Measurements from ENCODE around the gene NCF1.
"Not testable (repeated sequence)": the region's sequence is repeated elsewhere in the genome, so short reads cannot be mapped to it uniquely, and the experiment has no call there.

The NCF1 gene

DNA sequence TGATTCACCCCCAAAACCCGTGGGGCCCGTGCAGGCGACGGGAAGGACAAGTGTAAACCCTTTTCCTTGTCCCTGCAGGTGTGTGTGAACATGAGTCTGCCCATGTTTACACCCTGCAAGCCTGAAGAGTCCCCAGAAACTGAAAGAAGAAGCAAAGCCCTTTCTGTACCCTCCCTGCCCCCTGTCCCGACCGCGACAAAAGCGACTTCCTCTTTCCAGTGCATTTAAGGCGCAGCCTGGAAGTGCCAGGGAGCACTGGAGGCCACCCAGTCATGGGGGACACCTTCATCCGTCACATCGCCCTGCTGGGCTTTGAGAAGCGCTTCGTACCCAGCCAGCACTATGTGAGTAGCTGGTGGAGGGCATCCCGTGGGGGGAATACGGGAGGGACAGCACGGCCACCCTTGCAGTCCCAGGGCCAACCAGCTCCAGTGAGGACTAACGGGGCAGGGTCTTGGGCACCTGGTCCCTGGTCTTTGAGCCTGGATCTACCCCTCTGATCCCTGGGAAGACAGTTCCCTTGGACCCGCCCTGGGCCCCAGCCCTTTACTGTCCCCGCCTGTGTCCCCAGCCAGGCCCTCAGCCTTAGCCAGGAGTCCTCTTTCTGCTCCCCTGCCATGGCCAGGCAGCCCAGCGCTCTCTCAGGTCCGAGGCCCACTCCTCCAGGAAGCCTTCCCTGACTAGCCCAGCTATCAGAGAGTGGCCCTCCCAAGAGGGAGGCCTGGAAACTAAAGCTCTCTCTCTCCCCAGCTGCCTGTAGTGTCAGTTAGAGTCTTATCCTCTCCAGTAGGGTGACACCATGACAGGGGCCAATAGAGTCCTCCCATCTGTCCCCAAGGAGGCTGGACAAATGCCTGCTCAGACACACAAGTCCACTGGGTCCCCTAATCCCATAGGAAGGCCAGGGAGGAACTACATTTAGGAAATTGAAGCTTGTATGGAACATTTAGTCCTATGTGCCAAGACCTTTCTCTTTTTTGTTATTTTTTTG, at the start of gene NCF1:
NCF1 (plus strand) TSS at position 252 of the 991 bp plus-strand sequence; CDS start at position 273, 21 bp downstream.
- not testable (repeated sequence) for DNase-seq

GRCh38 chr7:74725840-74726239, 48.0 kb upstream of the NCF1 start:
- DNase-seq, result no peak

GRCh38 chr7:74726309-74727101, 47.3 kb upstream of the NCF1 start:
- DNase-seq, result no peak

DNA sequence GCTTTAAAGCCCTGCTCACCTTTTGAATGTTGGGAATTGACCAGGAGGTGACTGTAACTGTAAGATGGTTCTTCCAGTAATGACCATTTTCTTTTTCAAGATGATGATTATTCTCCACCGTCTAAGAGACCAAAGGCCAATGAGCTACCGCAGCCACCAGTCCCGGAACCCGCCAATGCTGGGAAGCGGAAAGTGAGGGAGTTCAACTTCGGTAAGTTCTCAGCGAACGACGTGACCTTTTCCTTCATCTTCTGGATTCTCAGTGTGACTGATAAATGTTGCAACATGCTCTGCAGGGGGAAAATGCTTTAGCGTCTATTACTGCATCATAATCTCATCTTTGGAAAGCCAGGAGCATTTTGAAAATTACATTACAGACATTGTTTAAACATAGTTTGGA, 45.1 kb upstream of the NCF1 start:
- DNase-seq, result not testable (repeated sequence)

DNA sequence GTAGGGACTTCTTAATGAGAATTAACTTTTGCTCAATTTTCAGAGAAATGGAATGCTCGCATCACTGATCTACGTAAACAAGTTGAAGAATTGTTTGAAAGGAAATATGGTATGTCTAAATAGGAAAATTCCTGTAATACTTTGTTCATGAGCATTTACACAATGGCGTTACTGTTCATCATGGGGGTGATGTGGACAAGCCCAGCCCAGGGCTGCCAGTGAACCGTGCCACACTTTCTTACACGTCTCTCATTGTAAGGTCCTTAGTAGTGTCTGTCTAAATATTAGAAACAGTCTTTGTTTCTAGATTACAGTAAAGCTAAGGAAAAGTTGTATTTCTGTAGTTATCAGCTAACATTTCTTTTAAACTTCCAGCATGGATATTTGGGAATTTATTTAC, 43.6 kb upstream of the NCF1 start:
- not testable (repeated sequence) for DNase-seq

- DNase-seq, result not testable (repeated sequence)
These were observed 33.7 kb upstream of the NCF1 start for GRCh38 chr7:74739974-74740703.

DNA sequence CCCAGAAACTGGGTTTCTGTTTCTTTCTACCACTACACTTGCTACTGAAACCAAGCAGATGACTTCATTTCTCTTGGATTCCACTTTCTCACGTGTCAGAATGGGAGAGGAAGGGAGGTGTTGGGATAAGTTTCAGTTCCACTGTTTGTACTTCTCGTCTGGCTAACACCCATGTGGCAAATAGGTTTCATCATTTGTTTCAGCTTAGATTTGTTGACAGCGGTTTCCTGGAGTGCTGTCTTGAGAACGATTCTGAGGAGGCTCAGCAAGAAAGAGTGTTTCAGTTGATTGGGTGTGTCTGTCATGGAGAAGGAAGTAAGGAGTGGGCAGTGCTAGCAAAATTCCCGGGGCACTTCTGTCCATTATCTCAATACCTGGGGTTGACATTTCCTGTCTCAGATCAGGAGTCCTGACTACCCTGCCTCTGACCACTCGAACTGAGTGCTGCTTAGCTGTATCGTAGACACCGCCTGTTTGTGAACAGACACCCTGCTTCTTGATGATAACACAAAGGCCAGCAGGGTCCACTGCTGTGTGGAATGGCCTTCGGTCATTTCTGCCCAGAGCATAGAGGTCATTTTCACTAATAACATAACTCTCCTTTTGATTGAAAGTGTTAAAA, 29.8 kb upstream of the NCF1 start:
- not testable (repeated sequence) for DNase-seq

DNA sequence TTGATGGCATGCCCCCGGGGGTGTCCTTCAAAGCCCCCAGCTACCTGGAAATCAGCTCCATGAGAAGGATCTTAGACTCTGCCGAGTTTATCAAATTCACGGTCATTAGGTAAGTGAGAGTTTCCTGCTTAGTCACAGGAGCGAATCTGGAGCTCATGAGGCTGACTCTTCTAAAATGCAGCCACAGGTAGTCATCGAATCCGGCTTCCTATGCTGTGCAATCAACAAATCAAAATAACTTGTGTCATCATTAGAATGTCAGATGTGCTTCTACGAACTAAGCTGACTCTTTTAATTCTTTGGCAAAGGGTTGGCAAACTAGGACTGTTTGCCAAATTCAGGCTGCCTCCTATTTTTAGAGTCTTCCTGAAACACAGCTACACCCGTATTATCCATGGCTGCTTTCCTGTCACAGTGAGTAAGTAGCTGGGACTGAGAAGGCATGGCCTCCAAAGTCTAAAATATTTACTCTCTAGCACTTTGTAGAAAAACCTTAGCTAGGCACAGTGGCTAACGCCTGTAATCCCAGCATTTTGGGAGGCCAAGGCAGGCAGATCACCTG, 19.8 kb upstream of the NCF1 start:
- not testable (repeated sequence) for DNase-seq

- DNase-seq, result not testable (repeated sequence)
These were observed 17.1 kb upstream of the NCF1 start for GRCh38 chr7:74756673-74757072.

DNA sequence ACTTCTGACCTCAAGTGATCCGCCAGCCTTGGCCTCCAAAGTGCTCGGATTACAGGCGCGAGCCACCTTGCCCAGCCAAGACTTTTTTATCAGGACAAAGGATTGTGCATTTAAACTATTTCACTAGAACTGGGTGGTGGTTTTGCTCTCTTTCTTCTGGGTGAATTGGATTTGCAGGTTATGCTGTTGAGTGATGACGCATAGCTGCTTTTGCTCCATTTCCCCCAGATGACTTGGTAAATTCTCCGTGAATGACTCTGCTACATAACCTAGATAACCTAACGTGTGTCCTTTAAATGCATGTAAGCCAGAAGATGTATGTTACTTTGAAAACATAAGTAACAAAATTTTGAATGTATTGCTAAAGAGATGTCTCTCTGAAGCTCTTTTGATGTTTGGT, 15.5 kb upstream of the NCF1 start:
- not testable (repeated sequence) for DNase-seq

DNA sequence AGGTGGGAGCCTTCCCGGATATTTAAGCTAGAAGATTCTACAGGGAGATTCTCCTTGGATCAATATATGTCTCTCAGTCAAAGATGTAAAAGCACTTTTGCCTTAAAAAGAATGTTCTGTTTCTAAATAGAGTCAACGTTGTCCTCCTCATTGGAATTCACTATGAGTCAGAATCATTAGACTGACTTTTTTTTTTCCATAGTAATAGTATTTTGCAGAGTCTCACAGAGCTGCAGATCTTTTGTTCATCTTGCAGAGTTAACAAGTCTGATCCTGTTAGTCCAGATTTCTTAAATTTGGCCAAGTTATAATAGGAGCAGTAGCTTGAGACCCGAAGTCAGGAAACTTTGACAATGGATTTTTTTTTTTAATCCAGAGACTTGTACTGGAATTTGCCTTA, 14.8 kb upstream of the NCF1 start:
- DNase-seq, result not testable (repeated sequence)

GRCh38 chr7:74765205-74765918, 8.4 kb upstream of the NCF1 start:
- not testable (repeated sequence) for DNase-seq

DNA sequence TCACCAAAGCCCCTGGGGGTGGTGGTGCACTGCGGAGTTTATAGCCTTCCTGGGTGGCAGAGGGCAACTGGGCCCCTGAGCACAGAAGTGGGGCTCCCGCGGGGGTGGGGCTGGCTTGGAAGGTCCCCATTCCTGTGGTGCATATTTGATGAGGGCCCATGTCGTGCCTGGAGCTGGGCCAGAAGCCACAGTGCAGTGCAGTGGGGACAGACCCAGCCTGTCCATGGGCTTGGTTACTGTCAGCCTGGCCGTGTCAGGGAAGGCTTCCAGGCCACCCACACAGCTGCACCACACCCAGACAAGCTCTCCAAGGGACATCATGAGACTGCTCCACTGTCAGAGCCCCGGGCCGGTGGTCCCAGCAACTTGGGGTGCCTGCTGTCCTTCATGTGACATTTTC, 7.3 kb upstream of the NCF1 start:
- DNase-seq, result not testable (repeated sequence)

DNA sequence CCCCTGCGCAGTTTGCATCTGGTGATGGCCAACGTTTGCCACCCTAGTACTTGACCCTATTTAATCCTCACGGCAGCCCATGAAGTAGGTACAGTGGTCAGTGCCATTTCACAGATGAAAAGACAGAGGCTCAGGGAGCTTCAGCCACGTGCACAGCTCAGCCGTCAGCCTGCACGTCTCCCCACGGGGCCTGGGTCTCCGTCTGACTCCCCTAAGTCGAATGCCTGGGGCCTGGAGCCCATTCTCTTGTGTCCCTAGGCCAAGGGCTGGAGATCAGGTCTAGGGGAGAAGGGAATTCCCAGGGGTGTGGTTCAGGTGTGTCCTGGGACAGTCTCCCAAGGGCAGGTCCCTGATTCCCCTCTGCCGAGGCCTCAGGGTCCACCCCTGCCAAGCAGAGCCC, 6.8 kb upstream of the NCF1 start:
- not testable (repeated sequence) for DNase-seq

DNA sequence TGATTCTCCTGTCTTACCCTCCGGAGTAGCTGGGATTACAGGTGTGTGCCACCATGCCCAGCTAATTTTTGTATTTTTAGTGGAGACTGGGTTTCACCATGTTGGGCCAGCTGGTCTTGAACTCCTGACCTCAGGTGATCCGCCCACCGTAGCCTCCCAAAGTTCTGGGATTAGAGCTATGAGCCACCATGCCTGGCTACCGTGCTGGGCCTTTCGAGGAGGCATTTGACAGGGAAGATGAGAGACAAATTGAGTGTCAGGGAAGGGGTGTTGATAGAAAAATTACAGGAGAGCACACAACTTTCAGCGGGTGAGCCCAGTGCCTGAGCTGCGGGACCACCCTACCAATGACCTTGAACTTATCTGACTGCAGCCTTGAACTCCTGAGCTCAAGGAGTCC, 3.7 kb upstream of the NCF1 start:
- DNase-seq, result not testable (repeated sequence)

DNA sequence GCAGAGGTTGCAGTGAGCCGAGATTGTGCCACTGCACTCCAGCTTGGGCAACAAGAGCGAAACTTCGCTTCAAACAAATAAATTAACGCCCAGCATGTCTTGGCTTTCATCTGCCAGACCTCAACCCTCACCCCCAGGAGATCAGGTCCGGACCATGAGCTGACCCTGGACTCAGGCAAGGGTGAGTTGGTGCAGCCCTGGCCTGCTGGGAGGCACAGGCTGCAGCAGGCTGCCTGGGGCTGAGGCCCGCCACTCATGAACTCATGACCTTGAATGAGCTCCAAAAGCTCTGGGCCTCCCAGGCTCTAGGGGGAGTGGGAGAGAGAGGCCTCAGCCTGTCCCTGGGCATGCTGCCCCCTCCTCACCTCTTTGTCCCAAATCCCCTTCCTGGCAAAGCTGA, 1.7 kb upstream of the NCF1 start:
- DNase-seq, result not testable (repeated sequence)

DNA sequence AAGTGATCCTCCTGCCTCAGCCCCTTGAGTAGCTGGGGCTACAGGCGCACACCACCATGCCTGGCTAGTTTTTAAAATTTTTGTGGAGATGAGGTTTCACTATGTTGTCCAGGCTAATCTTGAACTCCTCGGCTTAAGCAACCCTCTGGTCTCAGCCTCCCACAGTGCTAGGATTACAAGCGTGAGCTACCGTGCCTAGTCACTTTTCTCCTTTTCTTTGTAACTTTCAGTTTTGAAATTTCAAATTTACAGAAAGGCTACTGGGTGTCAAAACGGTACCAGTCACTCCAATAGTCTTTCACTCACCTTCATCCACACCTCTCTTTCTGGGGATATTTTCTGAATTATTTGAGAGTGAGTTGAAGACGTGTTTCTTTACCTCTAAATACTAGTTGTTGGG, 1.3 kb downstream of the NCF1 start:
- not testable (repeated sequence) for DNase-seq

DNA sequence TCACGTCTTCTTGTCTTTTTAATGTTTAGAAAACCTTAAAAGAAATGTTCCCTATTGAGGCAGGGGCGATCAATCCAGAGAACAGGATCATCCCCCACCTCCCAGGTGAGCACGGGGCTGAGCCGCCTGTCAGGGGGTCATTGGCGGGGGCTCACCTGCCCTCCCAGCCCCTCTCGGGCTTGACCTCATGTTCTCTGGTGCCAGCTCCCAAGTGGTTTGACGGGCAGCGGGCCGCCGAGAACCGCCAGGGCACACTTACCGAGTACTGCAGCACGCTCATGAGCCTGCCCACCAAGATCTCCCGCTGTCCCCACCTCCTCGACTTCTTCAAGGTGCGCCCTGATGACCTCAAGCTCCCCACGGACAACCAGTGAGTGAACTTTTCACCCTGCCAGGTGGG, 5.2 kb downstream of the NCF1 start:
- not testable (repeated sequence) for DNase-seq

- not testable (repeated sequence) for DNase-seq
These were observed 7.9 kb downstream of the NCF1 start for GRCh38 chr7:74781746-74782145.

- DNase-seq, result not testable (repeated sequence)
These were observed 9.8 kb downstream of the NCF1 start for GRCh38 chr7:74783595-74783994.
